Measurements from ENCODE around the gene CRTC3. TPM values are rescaled to one million over a fixed set of nuclear protein-coding genes. Genes with fewer than 3 reads are reported as not detected.

The CRTC3 gene
- total and polyA plus RNA-seq, 2 donors (not counting 3 experiments of a cell fraction or from before 2014, with no cell fraction given) = 16.2 to 26.4 TPM

DNA sequence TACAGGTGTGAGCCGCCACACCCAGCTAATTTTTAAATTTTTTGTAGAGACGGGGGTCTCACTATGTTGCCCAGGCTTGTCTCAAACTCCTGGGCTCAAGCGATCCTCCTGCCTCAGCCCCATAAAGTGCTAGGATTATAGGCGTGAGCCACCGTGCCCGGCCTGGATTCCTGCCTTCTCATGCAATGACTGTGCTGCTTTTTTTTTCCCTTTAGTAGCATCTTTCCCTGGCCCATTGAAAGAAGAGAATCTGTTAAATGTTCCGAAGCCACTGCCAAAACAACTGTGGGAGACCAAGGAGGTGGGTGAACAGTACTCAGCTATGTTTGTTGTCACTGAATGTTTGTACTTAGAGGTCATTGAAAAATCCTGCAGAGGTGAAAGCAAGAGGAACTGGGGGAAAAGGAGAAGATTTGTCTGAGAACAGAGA, 88.0 kb downstream of the CRTC3 start:
- ChIA-PET POLR2A (no interaction called here), CTCF (interaction anchor here (1.0 kb wide), 1 partner anchor 9 kb away, joined by 4 read pairs; no protein-coding TSS in a partner anchor)
- H3K27ac ChIP-seq (ENCODE audit: insufficient read depth, low read depth, low read length) = no peak overlapping the region
- no peak overlapping the region for H3K4me2 ChIP-seq (ENCODE audit: insufficient read depth, low read length)
- TF ChIP-seq CTCF (IDR thresholded peaks at IDR 0.05; ENCODE audit: extremely low read depth in 1 of 2, insufficient read depth in 1 of 2, low read depth in 1 of 2, low read length in 2 of 2) (no peak), MAX (IDR thresholded peaks at IDR 0.05; ENCODE audit: insufficient read depth, insufficient read length) (no peak), JUN (IDR thresholded peaks at IDR 0.05; ENCODE audit: borderline replicate concordance, insufficient read depth, insufficient read length, low read depth) (no peak), EZH2 (IDR thresholded peaks at IDR 0.05; ENCODE audit: borderline replicate concordance, low read depth, low read length, severe bottlenecking) (no peak), POLR2AphosphoS5 (IDR thresholded peaks at IDR 0.05; ENCODE audit: insufficient read depth, low read depth, low read length) (no peak), POLR2A (IDR thresholded peaks at IDR 0.05; ENCODE audit: low read depth, low read length) (no peak), MYC (IDR thresholded peaks at IDR 0.05; ENCODE audit: low read depth, low read length) (no peak), GATA2 (IDR thresholded peaks at IDR 0.05; ENCODE audit: insufficient read depth, insufficient read length, low read depth, low read length) (no peak), FOS (IDR thresholded peaks at IDR 0.05; ENCODE audit: borderline replicate concordance, insufficient read depth, low read length) (no peak)
- H3K27me3 ChIP-seq (ENCODE audit: control insufficient read depth in 2 of 2, insufficient read depth in 2 of 2, low read length in 2 of 2) = no peaks in the 10 kb centered on the region
- no peaks in the 10 kb centered on the region for H3K79me2 ChIP-seq (ENCODE audit: control insufficient read depth, insufficient read depth, low read length)
- no TSS peak for BruUV-seq (replicated peaks)
- dilution Hi-C loops (cut with MboI; ENCODE audit: extremely low pct_ligation_motif_present, low sequenced_read_pairs) (no loop called here), intact Hi-C loops (cut with micrococcal nuclease) (no loop called here)
- no peaks in the 10 kb centered on the region for H4K20me1 ChIP-seq (replicated peaks; ENCODE audit: control insufficient read depth, extremely low read depth, insufficient read depth, low read length)
- DNase-seq (ENCODE audit: low read depth, low spot score) = no peak
- peaks cover 5% of the 10 kb centered on the region for H3K4me1 ChIP-seq (ENCODE audit: control insufficient read depth, extremely low read depth, insufficient read depth, low read length)
- no peak overlapping the region for H2AFZ ChIP-seq (ENCODE audit: low read depth, low read length)
- no peaks in the 10 kb centered on the region for H3K9me1 ChIP-seq (replicated peaks; ENCODE audit: control insufficient read depth, extremely low read depth, insufficient read depth, low read length)
- no peak overlapping the region for H3K9ac ChIP-seq (replicated peaks; ENCODE audit: extremely low read depth, insufficient read depth, low read length)
- H3K36me3 ChIP-seq (ENCODE audit: control insufficient read depth in 2 of 2, extremely low read depth in 1 of 2, insufficient read depth in 2 of 2, low read length in 2 of 2) = no peaks in the 10 kb centered on the region
- FAIRE-seq = no peak
- H3K4me3 ChIP-seq (replicated peaks in 1 of 3; ENCODE audit: insufficient read depth in 1 of 3, low read depth in 1 of 3, low read length in 3 of 3) = no peak overlapping the region
- H3K9me3 ChIP-seq (replicated peaks; ENCODE audit: control insufficient read depth, insufficient read depth, low read length) = no peaks in the 10 kb centered on the region
